Measurements from ENCODE around the gene PRXL2A. TPM values are rescaled to one million over a fixed set of nuclear protein-coding genes. Genes with fewer than 3 reads are reported as not detected.

The PRXL2A gene
- total and polyA plus RNA-seq, 10 of the 15 experiments (the other 5 are each of a cell fraction or from before 2014, with no cell fraction given): 2.8 to 15.6 (median 11.1) TPM

DNA sequence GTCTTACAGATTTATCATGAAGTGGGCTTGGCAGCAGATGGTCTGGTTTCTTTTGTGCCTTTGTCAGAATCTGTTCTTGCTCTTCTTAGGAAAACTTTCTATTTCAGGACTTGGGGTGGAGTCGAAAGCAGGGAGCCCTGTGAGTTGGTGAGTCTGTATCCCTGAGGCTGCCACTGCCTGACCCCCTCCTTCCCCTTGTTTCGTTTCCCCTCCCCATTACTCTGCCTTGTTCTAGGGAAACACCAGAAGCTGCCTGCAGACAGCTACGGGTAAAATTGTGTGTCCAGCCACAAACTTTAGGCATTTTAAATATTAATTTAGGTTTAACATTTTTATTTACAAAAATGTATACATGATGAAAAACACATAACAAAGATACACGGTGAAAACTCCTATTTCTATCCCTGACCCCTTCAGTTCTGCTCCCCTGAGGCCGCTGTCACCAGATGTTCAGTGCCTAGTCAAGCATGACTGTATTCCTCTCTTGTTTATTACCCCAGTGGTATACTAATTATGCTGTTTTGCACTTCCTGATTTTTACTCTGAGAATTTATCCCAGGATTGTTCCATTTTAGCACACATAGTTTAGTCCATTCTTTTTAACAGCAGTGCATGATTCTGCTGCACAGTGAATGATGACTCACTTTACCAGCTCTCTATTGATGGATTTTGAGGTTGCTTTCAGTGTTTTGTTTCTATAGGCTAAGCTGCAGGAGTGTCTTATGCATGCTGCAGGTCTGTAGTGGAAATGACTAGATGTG lies 54.8 kb downstream of the PRXL2A start (continued):
- TF ChIP-seq, protein P1, sequence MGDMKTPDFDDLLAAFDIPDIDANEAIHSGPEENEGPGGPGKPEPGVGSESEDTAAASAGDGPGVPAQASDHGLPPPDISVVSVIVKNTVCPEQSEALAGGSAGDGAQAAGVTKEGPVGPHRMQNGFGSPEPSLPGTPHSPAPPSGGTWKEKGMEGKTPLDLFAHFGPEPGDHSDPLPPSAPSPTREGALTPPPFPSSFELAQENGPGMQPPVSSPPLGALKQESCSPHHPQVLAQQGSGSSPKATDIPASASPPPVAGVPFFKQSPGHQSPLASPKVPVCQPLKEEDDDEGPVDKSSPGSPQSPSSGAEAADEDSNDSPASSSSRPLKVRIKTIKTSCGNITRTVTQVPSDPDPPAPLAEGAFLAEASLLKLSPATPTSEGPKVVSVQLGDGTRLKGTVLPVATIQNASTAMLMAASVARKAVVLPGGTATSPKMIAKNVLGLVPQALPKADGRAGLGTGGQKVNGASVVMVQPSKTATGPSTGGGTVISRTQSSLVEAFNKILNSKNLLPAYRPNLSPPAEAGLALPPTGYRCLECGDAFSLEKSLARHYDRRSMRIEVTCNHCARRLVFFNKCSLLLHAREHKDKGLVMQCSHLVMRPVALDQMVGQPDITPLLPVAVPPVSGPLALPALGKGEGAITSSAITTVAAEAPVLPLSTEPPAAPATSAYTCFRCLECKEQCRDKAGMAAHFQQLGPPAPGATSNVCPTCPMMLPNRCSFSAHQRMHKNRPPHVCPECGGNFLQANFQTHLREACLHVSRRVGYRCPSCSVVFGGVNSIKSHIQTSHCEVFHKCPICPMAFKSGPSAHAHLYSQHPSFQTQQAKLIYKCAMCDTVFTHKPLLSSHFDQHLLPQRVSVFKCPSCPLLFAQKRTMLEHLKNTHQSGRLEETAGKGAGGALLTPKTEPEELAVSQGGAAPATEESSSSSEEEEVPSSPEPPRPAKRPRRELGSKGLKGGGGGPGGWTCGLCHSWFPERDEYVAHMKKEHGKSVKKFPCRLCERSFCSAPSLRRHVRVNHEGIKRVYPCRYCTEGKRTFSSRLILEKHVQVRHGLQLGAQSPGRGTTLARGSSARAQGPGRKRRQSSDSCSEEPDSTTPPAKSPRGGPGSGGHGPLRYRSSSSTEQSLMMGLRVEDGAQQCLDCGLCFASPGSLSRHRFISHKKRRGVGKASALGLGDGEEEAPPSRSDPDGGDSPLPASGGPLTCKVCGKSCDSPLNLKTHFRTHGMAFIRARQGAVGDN (IDR thresholded peaks at IDR 0.05): peak; percentile 22; the same call in 1 of the 2 replicates
- TF ChIP-seq DPF2 (IDR thresholded peaks at IDR 0.05): no peak; the same call in none of the 2 replicates
- peak; percentile 99 for TF ChIP-seq PAX8 (IDR thresholded peaks at IDR 0.05)
- peak; percentile 97 for TF ChIP-seq PAX5 (IDR thresholded peaks at IDR 0.05; ENCODE audit: borderline replicate concordance, low read depth, low read length)
- peak; percentile 65 for TF ChIP-seq IKZF1 (conservative IDR thresholded peaks at IDR 0.05)
- TF ChIP-seq, protein P2, sequence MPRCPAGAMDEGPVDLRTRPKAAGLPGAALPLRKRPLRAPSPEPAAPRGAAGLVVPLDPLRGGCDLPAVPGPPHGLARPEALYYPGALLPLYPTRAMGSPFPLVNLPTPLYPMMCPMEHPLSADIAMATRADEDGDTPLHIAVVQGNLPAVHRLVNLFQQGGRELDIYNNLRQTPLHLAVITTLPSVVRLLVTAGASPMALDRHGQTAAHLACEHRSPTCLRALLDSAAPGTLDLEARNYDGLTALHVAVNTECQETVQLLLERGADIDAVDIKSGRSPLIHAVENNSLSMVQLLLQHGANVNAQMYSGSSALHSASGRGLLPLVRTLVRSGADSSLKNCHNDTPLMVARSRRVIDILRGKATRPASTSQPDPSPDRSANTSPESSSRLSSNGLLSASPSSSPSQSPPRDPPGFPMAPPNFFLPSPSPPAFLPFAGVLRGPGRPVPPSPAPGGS (IDR thresholded peaks at IDR 0.05; ENCODE audit: borderline replicate concordance, insufficient read depth, low read depth, low read length, poor library complexity, severe bottlenecking): no peak
- TF ChIP-seq TCF3 (IDR thresholded peaks at IDR 0.05; ENCODE audit: borderline replicate concordance, insufficient read depth, low read depth, low read length): no peak
- TF ChIP-seq, protein P3, sequence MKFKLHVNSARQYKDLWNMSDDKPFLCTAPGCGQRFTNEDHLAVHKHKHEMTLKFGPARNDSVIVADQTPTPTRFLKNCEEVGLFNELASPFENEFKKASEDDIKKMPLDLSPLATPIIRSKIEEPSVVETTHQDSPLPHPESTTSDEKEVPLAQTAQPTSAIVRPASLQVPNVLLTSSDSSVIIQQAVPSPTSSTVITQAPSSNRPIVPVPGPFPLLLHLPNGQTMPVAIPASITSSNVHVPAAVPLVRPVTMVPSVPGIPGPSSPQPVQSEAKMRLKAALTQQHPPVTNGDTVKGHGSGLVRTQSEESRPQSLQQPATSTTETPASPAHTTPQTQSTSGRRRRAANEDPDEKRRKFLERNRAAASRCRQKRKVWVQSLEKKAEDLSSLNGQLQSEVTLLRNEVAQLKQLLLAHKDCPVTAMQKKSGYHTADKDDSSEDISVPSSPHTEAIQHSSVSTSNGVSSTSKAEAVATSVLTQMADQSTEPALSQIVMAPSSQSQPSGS (IDR thresholded peaks at IDR 0.05; ENCODE audit: low read length): no peak
- TF ChIP-seq SMC3 (IDR thresholded peaks at IDR 0.05; ENCODE audit: borderline replicate concordance, low read length): no peak
- TF ChIP-seq CEBPB (IDR thresholded peaks at IDR 0.05; ENCODE audit: borderline replicate concordance in 1 of 2, low read depth in 2 of 2, low read length in 2 of 2): no peak
- peak; percentile 28 for TF ChIP-seq SMAD1 (IDR thresholded peaks at IDR 0.05; ENCODE audit: low read depth, partially characterized antibody)
- peak; percentile 28; the same call in 1 of the 2 replicates for TF ChIP-seq BMI1 (IDR thresholded peaks at IDR 0.05; ENCODE audit: borderline replicate concordance)
- TF ChIP-seq SMARCA5 (IDR thresholded peaks at IDR 0.05): no peak
- TF ChIP-seq EP300 (IDR thresholded peaks at IDR 0.05; ENCODE audit: borderline replicate concordance in 1 of 2, control insufficient read depth in 1 of 2, low read depth in 2 of 2, low read length in 2 of 2): no peak
- TF ChIP-seq, protein P4, sequence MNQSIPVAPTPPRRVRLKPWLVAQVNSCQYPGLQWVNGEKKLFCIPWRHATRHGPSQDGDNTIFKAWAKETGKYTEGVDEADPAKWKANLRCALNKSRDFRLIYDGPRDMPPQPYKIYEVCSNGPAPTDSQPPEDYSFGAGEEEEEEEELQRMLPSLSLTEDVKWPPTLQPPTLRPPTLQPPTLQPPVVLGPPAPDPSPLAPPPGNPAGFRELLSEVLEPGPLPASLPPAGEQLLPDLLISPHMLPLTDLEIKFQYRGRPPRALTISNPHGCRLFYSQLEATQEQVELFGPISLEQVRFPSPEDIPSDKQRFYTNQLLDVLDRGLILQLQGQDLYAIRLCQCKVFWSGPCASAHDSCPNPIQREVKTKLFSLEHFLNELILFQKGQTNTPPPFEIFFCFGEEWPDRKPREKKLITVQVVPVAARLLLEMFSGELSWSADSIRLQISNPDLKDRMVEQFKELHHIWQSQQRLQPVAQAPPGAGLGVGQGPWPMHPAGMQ (IDR thresholded peaks at IDR 0.05; ENCODE audit: borderline replicate concordance): no peak
- TF ChIP-seq, protein P5, sequence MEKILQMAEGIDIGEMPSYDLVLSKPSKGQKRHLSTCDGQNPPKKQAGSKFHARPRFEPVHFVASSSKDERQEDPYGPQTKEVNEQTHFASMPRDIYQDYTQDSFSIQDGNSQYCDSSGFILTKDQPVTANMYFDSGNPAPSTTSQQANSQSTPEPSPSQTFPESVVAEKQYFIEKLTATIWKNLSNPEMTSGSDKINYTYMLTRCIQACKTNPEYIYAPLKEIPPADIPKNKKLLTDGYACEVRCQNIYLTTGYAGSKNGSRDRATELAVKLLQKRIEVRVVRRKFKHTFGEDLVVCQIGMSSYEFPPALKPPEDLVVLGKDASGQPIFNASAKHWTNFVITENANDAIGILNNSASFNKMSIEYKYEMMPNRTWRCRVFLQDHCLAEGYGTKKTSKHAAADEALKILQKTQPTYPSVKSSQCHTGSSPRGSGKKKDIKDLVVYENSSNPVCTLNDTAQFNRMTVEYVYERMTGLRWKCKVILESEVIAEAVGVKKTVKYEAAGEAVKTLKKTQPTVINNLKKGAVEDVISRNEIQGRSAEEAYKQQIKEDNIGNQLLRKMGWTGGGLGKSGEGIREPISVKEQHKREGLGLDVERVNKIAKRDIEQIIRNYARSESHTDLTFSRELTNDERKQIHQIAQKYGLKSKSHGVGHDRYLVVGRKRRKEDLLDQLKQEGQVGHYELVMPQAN (conservative IDR thresholded peaks at IDR 0.05): no peak
- TF ChIP-seq MEF2B (IDR thresholded peaks at IDR 0.05; ENCODE audit: partially characterized antibody, poor library complexity, severe bottlenecking): peak; percentile 89
- no peak; the same call in 1 of the 2 replicates for TF ChIP-seq POLR2AphosphoS2 (IDR thresholded peaks at IDR 0.05; ENCODE audit: low read depth, low read length)

Data from GM12878 (cell line).